GM19025 (cell line): ENCODE results near the gene ACP5.

Experiments
- ATAC-seq: cut with Tn5 transposase; IDR thresholded peaks from one replicate; pipeline ENCODE4 v1.9.1; 2021; ENCODE audit warnings: mild to moderate bottlenecking, low read depth, moderate library complexity; ENCODE audit not compliant: unreplicated experiment

The ACP5 gene

GRCh38 chr19:11550265-11550664 lies 27.2 kb downstream of the ACP5 start:
- no peak for ATAC-seq

DNA sequence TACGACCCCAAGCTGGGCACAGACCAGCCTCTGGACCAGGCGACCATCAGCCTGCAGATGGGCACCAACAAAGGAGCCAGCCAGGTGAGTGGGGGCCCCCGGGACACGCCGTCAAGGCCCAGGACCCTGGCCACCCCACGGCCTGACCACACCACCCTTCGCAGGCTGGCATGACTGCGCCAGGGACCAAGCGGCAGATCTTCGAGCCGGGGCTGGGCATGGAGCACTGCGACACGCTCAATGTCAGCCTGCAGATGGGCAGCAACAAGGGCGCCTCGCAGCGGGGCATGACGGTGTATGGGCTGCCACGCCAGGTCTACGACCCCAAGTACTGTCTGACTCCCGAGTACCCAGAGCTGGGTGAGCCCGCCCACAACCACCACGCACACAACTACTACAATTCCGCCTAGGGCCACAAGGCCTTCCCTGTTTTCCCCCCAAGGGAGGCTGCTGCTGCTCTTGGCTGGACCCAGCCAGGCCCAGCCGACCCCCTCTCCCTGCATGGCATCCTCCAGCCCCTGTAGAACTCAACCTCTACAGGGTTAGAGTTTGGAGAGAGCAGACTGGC lies 28.0 kb downstream of the ACP5 start:
- ATAC-seq = no peak

DNA sequence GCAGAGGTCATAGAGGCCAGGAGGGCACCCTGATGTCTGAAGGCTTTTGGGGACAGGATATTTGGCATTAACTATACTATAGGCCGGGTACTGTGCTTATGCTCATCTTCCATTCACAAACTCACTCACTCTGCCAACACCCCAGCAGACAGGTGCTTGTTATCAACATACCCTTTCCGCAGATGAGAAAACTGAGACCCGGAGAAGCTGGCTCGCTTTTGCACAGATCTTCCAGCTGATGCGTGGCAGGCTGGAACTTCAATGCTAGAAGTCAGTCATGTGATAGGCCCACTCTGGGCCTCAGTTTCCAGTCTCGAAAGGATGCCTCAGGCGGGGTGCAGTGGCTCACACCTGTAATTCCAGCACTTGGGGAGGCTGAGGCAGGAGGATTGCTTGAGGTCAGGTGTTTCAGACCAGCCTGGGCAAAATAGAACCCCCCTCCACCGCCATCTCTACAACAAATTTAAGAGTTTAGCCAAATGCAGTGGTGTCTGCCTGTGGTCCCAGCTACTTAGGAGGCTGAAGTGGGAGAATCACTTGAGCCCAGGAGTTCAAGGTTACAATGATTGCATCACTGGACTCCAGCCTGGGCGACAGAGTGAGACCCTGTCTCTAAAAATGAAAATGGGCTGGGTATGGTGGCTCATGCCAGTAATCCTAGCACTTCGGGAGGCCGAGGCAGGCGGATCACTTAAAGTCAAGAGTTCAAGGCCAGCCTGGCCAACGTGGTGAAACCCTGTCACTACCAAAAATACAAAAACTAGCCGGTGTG lies 29.3 kb downstream of the ACP5 start:
- ATAC-seq = no peak

DNA sequence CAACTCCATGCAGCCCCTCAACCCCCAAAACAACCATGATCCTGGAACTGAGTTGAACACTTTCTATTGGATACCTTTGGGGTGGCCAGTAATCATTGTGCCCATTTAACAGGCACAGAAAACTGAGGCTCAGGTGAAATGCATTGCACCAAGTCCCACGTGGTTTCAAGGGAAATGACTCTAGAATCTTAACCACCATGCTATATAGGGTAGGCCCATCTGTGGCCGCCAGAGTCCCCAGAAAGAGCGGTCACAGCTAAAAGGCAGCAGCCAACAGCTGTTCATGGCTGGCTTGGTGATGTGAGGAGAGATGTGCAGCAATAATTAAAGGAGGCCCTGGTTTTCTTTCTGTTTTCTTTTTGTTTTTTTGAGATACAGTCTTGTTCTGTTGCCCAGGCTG lies 36.2 kb downstream of the ACP5 start:
- no peak for ATAC-seq

- no peak for ATAC-seq
These were observed 36.8 kb downstream of the ACP5 start for GRCh38 chr19:11540645-11541044.

- no peak for ATAC-seq
These were observed 37.7 kb downstream of the ACP5 start for GRCh38 chr19:11539495-11540365.

DNA sequence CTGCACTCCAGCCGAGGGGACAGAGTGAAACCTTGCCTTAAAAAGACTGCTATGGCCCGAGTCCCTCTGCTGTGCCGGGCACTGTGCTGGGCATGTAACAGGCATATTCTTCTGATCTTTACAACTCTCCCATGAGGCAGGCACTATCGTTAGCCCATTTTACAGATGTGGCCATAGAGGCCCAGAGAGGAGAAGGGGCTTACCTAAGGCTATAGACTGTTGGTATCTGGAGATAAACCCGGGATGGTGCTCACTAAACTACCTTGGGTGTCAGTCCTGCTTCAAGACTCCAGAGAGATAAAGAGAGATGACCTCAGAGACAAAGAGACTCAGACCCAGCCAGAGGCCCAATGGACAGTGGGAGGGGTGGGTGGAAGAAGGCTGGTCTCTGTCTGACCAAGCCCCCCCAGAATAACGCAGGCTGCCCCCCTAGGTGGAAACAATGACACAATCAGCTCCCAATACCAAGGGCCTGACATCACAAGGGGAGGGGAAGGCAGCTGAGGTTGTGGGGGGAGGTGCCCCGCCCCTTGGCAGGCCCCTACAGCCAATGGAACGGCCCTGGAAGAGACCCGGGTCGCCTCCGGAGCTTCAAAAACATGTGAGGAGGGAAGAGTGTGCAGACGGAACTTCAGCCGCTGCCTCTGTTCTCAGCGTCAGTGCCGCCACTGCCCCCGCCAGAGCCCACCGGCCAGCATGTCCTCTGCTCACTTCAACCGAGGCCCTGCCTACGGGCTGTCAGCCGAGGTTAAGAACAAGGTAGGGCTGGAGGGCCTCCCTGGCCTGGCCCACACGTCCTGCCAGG lies 39.0 kb downstream of the ACP5 start, which contains the start of gene CNN1:
Gene CNN1, plus strand, starts transcription at position 620 of the 805 bp plus-strand sequence. Its CDS starts 77 bp downstream, at position 697.
- ATAC-seq = no peak

GRCh38 chr19:11535792-11536595 lies 41.5 kb downstream of the ACP5 start:
- ATAC-seq = peak; percentile 60

- ATAC-seq = no peak
These were observed 42.5 kb downstream of the ACP5 start for GRCh38 chr19:11534948-11535347.

- ATAC-seq = no peak
These were observed 42.9 kb downstream of the ACP5 start for GRCh38 chr19:11534538-11534937.

DNA sequence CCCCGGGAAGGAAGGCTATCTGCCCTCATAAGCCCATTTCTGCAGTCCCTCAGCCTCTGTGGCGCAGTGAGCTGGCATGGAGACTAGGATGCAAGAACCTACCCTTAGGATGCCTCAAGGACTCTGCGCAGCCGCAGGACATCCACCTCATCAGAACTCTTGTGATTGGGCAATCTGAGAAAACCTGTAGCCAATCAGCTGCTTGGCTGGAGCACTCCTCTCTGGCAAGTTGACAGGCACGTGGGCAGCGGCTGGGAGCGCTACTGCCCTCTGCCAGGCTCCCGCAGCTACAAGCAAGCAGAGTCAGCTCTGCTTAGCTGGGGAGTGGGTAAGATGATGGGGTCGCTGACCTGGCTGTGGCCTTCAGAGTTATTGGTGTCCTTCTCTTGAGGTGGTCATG lies 47.0 kb downstream of the ACP5 start:
- ATAC-seq = no peak

GRCh38 chr19:11528551-11529341 lies 48.7 kb downstream of the ACP5 start, which contains the start of gene ECSIT:
ECSIT (minus strand) TSS chr19:11529134; CDS start chr19:11519170, 9,964 bp downstream.
- peak; percentile 97 for ATAC-seq
